Small intestine (tissue), 7 donors: ENCODE results near the gene SLC4A4. TPM values are rescaled to one million over a fixed set of nuclear protein-coding genes. Genes with fewer than 3 reads are reported as not detected.

Source experiments
- DNase-seq, 2 donors: peaks; one replicate each; pipeline versions ENCODE4 v3.0.0 to v3.0.0-alpha.2; 2013
- FAIRE-seq: peaks from 2 replicates; lab custom pipeline; 2012; peaks lifted over from hg19 to GRCh38; lab: Jason Lieb, UNC
- H3K27ac ChIP-seq, 3 donors: one replicate each; pipeline ENCODE4 v1.5.1; 2013; ENCODE audit warnings: low read length in 2 of 3, mild to moderate bottlenecking in 2 of 3, control low read depth in 1 of 3, inconsistent platforms in 1 of 3, low read depth in 1 of 3, moderate library complexity in 1 of 3
- H3K27me3 ChIP-seq, 3 donors: one replicate each; pipeline ENCODE4 v1.6.1; 2013; ENCODE audit warnings: low read length in 3 of 3, inconsistent platforms in 1 of 3; ENCODE audit not compliant: control insufficient read depth in 3 of 3, insufficient read depth in 3 of 3
- H3K36me3 ChIP-seq, 3 donors: one replicate each; pipeline ENCODE4 v1.6.1; 2013; ENCODE audit warnings: low read length in 3 of 3, inconsistent platforms in 1 of 3, low read depth in 1 of 3, mild to moderate bottlenecking in 1 of 3, moderate library complexity in 1 of 3; ENCODE audit not compliant: control insufficient read depth in 3 of 3, insufficient read depth in 2 of 3
- H3K4me1 ChIP-seq, 3 donors: one replicate each; pipeline ENCODE4 v1.6.1; 2013; ENCODE audit warnings: low read length in 2 of 3, inconsistent platforms in 1 of 3, low read depth in 1 of 3, mild to moderate bottlenecking in 1 of 3, moderate library complexity in 1 of 3; ENCODE audit not compliant: control insufficient read depth in 3 of 3, insufficient read depth in 2 of 3
- H3K4me3 ChIP-seq, 3 donors: one replicate each; pipeline ENCODE4 v1.5.1; 2013; ENCODE audit warnings: low read length in 3 of 3, control low read depth in 1 of 3, inconsistent platforms in 1 of 3, low read depth in 1 of 3, mild to moderate bottlenecking in 1 of 3, moderate library complexity in 1 of 3
- H3K9me3 ChIP-seq, 2 donors: one replicate each; pipeline ENCODE4 v1.6.1; 2013; ENCODE audit warnings: low read depth in 1 of 2, low read length in 1 of 2; ENCODE audit not compliant: control insufficient read depth in 2 of 2, insufficient read depth in 1 of 2
- WGBS, 3 donors: extraction: QIAGEN DNeasy Blood & Tissue Kit; methylation state at CpG; one replicate each; pipeline ENCODE4 v1.1.7; 2013; 5-methylcytosine and 5-hydroxymethylcytosine counted together
- polyA plus RNA-seq, 4 donors: library from polyadenylated mRNA; stranded (reverse) in 3 of 4; unstranded in 1 of 4; fragments of 200-250 nt in 3 of 4; fragments of 120-200 nt in 1 of 4; gene quantifications; one replicate each; pipeline versions ENCODE4 v1.2.1 to v1.2.3, GENCODE V29; 2013
- donor health status: healthy with polysubstance abuse.
- donor health status: control.
- donor health status: control.
- donor health status: Bipolar disorder and iron deficiency.
- donor health status: healthy.

Gene SLC4A4
- polyA plus RNA-seq, 4 donors, result 14.0 to 17.4 (median 15.3) TPM

- H3K9me3 ChIP-seq, result peaks cover 0 to 6% of the 10 kb centered on the region in 2 donors
- H3K36me3 ChIP-seq, result no peaks in the 10 kb centered on the region
- 44 to 60% (median 46%) methylated on average over 4 of the region's 4 CpGs for WGBS, 3 donors
- no peaks in the 10 kb centered on the region for H3K27me3 ChIP-seq
- H3K27ac ChIP-seq, result no peak overlapping the region
- H3K4me3 ChIP-seq, result no peak overlapping the region
- no peak for DNase-seq
- H3K4me1 ChIP-seq, result no peaks in the 10 kb centered on the region
- FAIRE-seq, result no peak
Observed at GRCh38 chr4:71586087-71586763, 247.4 kb downstream of the SLC4A4 start.

DNA sequence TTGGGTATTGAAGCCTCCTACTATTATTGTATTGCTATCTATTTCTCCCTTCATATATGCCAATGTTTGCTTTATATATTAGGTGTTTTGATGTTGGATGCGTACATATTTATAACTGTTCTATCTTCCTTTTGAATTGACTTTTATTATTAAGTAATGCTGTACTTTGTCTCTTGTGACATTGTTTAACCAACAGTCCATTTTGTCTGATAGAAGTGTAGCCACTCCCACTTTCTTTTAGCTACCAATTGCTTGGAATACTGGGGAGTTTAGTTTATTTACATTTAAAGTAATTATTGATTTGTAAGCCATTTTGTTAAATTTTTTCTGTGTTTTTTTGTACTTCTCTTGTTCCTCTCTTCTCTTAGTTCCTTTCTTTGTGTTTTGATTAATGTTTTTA, 249.2 kb downstream of the SLC4A4 start:
- Histone ChIP-seq H3K4me3 (no peak overlapping the region), H3K36me3 (no peaks in the 10 kb centered on the region), H3K9me3 (peaks cover 0 to 2% of the 10 kb centered on the region in 2 donors), H3K27me3 (no peaks in the 10 kb centered on the region), H3K4me1 (no peaks in the 10 kb centered on the region), H3K27ac (no peak overlapping the region)
- peak in 1 of 2 donors; percentile 70 for DNase-seq
- no peak for FAIRE-seq
- 19 to 65% (median 44%) methylated on average over 1 of the region's 1 CpG for WGBS, 3 donors

DNA sequence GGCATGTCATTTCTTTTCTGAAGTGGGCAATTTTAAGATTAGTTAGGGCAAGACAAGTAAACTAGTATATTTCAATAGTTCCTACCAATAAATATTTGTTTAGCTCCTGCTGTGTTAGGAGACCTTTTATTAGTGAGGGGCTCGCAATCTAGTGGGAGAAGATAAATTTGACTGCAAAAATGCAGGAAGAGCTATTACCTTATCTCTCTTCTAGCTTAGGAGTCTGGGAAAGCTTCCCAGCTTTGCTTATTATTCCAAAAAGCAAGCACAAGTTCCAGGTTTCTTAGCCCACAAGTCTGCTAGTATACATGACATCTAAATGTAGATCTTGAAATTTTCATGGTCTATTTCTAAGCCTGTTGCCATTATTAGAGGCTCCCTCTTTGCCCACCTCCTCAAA, 254.0 kb downstream of the SLC4A4 start:
- Histone ChIP-seq H3K4me1 (no peaks in the 10 kb centered on the region), H3K4me3 (no peak overlapping the region), H3K27ac (no peak overlapping the region), H3K9me3 (peaks cover 0 to 2% of the 10 kb centered on the region in 2 donors), H3K27me3 (no peaks in the 10 kb centered on the region), H3K36me3 (no peaks in the 10 kb centered on the region)
- no peak for DNase-seq
- WGBS, 3 donors, result 84 to 86% (median 85%) methylated on average over 1 of the region's 1 CpG
- no peak for FAIRE-seq

DNA sequence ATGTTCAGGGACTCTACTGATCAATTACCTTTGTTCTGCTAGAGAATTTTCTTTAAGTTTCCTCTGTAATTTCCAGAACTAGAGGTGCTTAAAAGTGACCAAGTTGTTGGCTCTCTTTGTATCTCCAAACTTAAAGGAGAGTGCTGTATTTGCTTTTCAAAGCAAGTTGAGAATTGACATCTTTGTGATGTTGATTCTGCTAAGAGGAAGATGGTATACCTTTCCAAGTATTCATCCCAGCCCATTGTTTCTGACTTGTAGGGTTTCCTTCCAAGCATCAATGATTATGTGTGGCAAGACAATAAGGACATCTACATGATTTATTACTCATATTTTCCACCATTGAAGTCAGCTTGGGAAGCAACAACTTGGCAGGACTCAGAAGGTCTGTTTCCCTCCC, 254.5 kb downstream of the SLC4A4 start:
- Histone ChIP-seq H3K27ac (no peak overlapping the region), H3K36me3 (no peaks in the 10 kb centered on the region), H3K4me1 (no peaks in the 10 kb centered on the region), H3K27me3 (no peaks in the 10 kb centered on the region), H3K4me3 (no peak overlapping the region), H3K9me3 (peaks cover 0 to 2% of the 10 kb centered on the region in 2 donors)
- no peak for FAIRE-seq
- no peak for DNase-seq

GRCh38 chr4:71595576-71596108, 256.8 kb downstream of the SLC4A4 start:
- Histone ChIP-seq H3K9me3 (no peaks in the 10 kb centered on the region), H3K4me1 (peaks cover 0 to 3% (median 0%) of the 10 kb centered on the region in 3 donors), H3K27ac (no peak overlapping the region), H3K27me3 (no peaks in the 10 kb centered on the region), H3K36me3 (no peaks in the 10 kb centered on the region), H3K4me3 (no peak overlapping the region)
- 32 to 48% (median 40%) methylated on average over 2 of the region's 2 CpGs for WGBS, 3 donors
- DNase-seq (no peak), FAIRE-seq (no peak)

- peak in 1 of 2 donors; percentile 52 for DNase-seq
- Histone ChIP-seq H3K9me3 (no peaks in the 10 kb centered on the region), H3K4me1 (peaks cover 0 to 9% (median 0%) of the 10 kb centered on the region in 3 donors), H3K27ac (no peak overlapping the region), H3K27me3 (no peaks in the 10 kb centered on the region), H3K4me3 (no peak overlapping the region), H3K36me3 (no peaks in the 10 kb centered on the region)
- 21 to 47% (median 23%) methylated on average over 3 of the region's 3 CpGs for WGBS, 3 donors
- FAIRE-seq, result no peak
Observed at GRCh38 chr4:71599578-71599977, 260.8 kb downstream of the SLC4A4 start.

GRCh38 chr4:71602289-71602900, 263.6 kb downstream of the SLC4A4 start:
- H3K27ac ChIP-seq, result peak overlapping the region in 2 of 3 donors; percentile 26 to 35
- no peak overlapping the region for H3K4me3 ChIP-seq
- 28 to 60% (median 55%) methylated on average over 6 of the region's 6 CpGs for WGBS, 3 donors
- no peak for FAIRE-seq
- H3K27me3 ChIP-seq, result no peaks in the 10 kb centered on the region
- peaks cover 0 to 7% of the 10 kb centered on the region in 2 donors for H3K9me3 ChIP-seq
- no peaks in the 10 kb centered on the region for H3K36me3 ChIP-seq
- peak; percentile 88 to 89 for DNase-seq
- H3K4me1 ChIP-seq, result peaks cover 0 to 9% (median 4%) of the 10 kb centered on the region in 3 donors

DNA sequence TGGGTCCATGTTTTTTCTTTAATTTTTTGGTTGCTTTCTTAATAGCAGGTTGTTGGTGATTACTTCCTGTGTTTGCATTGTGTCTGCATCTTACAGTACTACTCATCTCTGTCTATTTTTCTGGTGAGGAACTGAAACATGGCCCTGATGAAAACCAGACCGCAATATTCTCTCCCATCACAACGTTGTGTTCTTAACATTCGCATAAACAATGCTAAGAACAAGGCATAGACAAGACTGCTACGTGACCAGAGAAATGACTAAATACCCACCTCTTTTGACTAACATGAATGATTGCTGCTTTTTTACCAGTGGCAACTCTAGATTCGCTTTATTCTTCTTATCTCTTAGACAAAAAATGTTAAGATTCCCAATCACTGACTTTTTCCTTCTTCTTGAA, 266.0 kb downstream of the SLC4A4 start:
- Histone ChIP-seq H3K4me3 (no peak overlapping the region), H3K9me3 (peaks cover 0 to 12% of the 10 kb centered on the region in 2 donors), H3K27me3 (no peaks in the 10 kb centered on the region), H3K27ac (no peak overlapping the region), H3K4me1 (peaks cover 3 to 9% (median 9%) of the 10 kb centered on the region in 3 donors), H3K36me3 (no peaks in the 10 kb centered on the region)
- no peak for DNase-seq
- FAIRE-seq, result no peak
- WGBS, 3 donors, result 76 to 92% (median 89%) methylated on average over 5 of the region's 5 CpGs
